ENCODE data around the gene MDFIC.

MDFIC gene

DNA sequence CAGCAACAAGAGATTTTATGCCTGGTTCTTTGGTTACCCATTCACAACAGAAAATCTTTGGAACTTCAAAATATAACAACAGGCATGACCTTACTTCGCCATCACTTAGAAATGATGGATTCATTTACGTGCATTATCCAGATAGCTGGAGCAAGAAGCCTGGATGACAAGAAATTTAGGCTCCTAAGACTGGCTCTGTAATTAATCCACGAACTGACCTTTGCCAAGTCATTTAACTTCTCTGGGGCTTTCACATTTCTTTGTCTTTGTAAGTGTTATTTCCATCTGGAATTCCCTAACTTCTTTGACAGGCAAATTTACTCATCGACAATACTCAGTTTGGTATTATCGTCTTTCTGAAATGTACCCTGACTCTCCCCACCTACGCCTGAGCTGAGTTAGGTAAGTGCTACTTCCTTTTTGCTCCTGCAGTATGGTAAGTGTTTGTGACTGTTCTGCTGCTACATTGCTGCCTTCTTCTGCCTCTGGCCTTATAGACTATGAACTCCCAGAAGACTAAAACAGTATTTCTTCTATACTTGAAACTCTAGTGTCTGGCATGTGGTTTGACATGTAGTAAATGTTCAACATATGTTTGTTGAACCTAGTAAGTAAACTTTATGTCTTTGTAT, 5.5 kb upstream of the MDFIC start:
- TF ChIP-seq, protein P1, sequence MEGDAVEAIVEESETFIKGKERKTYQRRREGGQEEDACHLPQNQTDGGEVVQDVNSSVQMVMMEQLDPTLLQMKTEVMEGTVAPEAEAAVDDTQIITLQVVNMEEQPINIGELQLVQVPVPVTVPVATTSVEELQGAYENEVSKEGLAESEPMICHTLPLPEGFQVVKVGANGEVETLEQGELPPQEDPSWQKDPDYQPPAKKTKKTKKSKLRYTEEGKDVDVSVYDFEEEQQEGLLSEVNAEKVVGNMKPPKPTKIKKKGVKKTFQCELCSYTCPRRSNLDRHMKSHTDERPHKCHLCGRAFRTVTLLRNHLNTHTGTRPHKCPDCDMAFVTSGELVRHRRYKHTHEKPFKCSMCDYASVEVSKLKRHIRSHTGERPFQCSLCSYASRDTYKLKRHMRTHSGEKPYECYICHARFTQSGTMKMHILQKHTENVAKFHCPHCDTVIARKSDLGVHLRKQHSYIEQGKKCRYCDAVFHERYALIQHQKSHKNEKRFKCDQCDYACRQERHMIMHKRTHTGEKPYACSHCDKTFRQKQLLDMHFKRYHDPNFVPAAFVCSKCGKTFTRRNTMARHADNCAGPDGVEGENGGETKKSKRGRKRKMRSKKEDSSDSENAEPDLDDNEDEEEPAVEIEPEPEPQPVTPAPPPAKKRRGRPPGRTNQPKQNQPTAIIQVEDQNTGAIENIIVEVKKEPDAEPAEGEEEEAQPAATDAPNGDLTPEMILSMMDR (IDR thresholded peaks at IDR 0.05; ENCODE audit: low read depth, low read length), result no peak
- no peak for DNase-seq (ENCODE audit: extremely low read depth, low read depth)

DNA sequence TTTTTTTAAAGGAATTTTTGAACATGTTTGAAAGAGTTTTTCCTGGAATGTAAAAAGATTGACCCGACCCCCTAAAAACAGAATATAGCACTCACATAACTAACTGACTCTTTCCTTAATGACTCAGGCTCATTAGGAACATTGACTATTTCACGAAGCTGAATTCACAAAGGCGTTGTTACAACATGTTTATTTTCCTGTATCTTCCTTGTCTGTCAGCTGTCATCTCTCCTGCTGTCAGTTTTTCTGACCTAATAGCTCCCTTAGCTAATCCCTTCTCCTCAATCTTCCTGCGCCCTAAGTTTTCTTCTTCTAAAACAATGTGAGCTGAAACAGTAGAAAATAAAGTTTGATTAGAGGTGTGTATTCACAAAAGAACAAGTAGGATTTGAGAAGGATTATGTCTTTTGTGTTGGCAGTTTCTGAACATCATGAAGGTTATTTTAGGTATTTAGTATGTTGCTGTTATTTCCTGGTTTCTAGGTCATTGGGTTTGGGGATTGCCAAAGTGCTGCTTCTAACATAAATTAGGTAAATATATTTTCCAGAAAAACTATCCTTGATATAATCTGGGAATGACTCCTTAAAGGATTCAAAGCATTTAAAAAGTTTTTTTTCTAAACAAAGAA, 4.6 kb upstream of the MDFIC start:
- DNase-seq (ENCODE audit: extremely low read depth, low read depth), result no peak
- TF ChIP-seq, protein P1 (IDR thresholded peaks at IDR 0.05; ENCODE audit: low read depth, low read length), result no peak

GRCh38 chr7:114919587-114919986, 2.3 kb upstream of the MDFIC start:
- TF ChIP-seq, protein P1 (IDR thresholded peaks at IDR 0.05; ENCODE audit: low read depth, low read length), result no peak

DNA sequence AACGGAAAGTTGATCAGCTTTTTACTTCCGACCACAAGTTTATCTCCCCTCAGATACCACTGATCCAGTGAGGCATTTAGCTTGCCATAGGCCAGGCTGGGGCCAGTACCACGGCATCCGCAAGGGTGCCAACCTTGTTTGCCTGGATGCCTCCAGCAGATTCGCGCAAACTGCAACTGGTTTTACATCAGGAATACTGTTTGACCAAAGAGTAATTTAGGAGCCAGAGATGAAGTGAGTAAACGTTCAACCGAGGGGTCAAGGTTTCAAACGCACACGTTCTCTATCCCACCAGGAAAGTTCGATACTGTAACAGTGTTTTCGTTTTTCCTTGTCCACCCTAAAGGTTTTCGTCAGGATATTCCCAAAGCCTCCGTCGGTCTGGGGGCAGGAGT, 266 bp upstream of the MDFIC start:
- DNase-seq (ENCODE audit: extremely low read depth, low read depth), result no peak
- TF ChIP-seq, protein P1 (IDR thresholded peaks at IDR 0.05; ENCODE audit: low read depth, low read length), result no peak

More at GRCh38 chr7:114919587-114919986, 2.3 kb upstream of the MDFIC start:
- no peak for DNase-seq (ENCODE audit: extremely low read depth, low read depth)

GRCh38 chr7:114922652-114923402, 933 bp downstream of the MDFIC start:
- DNase-seq (ENCODE audit: extremely low read depth, low read depth), result peak; percentile 48
- TF ChIP-seq, protein P1 (IDR thresholded peaks at IDR 0.05; ENCODE audit: low read depth, low read length), result no peak

- TF ChIP-seq, protein P1 (IDR thresholded peaks at IDR 0.05; ENCODE audit: low read depth, low read length), result no peak
- no peak for DNase-seq (ENCODE audit: extremely low read depth, low read depth)
Measured at GRCh38 chr7:114923403-114923713, 1.5 kb downstream of the MDFIC start.

Measured in AG09319 (cell line).